Measurements from ENCODE around the gene ARHGEF18.

Gene ARHGEF18

GRCh38 chr19:7351861-7352260 is 3.1 kb downstream of the ARHGEF18 start:
- no peaks in the 10 kb centered on the region for H3K9me3 ChIP-seq (ENCODE audit: control insufficient read depth, low read length)
- no peaks in the 10 kb centered on the region for H3K36me3 ChIP-seq (ENCODE audit: control insufficient read depth, insufficient read depth, low read length)
- H3K4me1 ChIP-seq = no peaks in the 10 kb centered on the region
- H3K4me2 ChIP-seq (ENCODE audit: low read length) = no peak overlapping the region
- no peak overlapping the region for H2AFZ ChIP-seq
- TF ChIP-seq CTCF (IDR thresholded peaks at IDR 0.05) = no peak
- no peak overlapping the region for H3K27ac ChIP-seq
- no peaks in the 10 kb centered on the region for H3K79me2 ChIP-seq
- no peak overlapping the region for H3K4me3 ChIP-seq (ENCODE audit: low read depth, low read length)
- H3K27me3 ChIP-seq (ENCODE audit: control insufficient read depth, insufficient read depth, low read length) = no peaks in the 10 kb centered on the region
- no peak overlapping the region for H3K9ac ChIP-seq

GRCh38 chr19:7355151-7355820 is 6.5 kb downstream of the ARHGEF18 start:
- H3K9ac ChIP-seq = no peak overlapping the region
- H3K27me3 ChIP-seq (ENCODE audit: control insufficient read depth, insufficient read depth, low read length) = no peaks in the 10 kb centered on the region
- no peaks in the 10 kb centered on the region for H3K79me2 ChIP-seq
- H3K27ac ChIP-seq = no peak overlapping the region
- no peak for TF ChIP-seq CTCF (IDR thresholded peaks at IDR 0.05)
- no peaks in the 10 kb centered on the region for H3K9me3 ChIP-seq (ENCODE audit: control insufficient read depth, low read length)
- H2AFZ ChIP-seq = no peak overlapping the region
- H3K4me2 ChIP-seq (ENCODE audit: low read length) = no peak overlapping the region
- no peaks in the 10 kb centered on the region for H3K4me1 ChIP-seq
- H3K4me3 ChIP-seq (ENCODE audit: low read depth, low read length) = no peak overlapping the region
- no peaks in the 10 kb centered on the region for H3K36me3 ChIP-seq (ENCODE audit: control insufficient read depth, insufficient read depth, low read length)

DNA sequence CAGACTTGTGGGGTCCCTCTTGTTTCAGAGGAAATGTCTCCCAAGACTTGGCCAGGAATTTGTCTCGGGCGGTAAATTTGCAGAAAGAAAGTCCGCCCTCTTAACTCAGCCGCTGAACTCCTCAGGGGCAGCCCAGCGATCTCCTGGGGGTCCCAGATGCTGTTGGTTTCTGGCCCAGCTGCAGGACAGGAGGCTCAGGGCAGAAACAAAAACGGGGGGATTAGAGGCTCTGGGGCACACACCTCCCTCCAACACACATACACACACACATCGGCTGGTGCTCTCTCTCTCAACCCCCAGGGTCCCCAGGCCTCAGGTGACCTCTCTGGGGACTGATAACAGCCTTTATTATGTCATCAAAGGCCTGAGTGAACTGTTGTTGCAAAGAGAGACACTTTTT is 7.1 kb downstream of the ARHGEF18 start:
- no peaks in the 10 kb centered on the region for H3K79me2 ChIP-seq
- TF ChIP-seq CTCF (IDR thresholded peaks at IDR 0.05) = no peak
- no peaks in the 10 kb centered on the region for H3K27me3 ChIP-seq (ENCODE audit: control insufficient read depth, insufficient read depth, low read length)
- H3K36me3 ChIP-seq (ENCODE audit: control insufficient read depth, insufficient read depth, low read length) = no peaks in the 10 kb centered on the region
- no peak overlapping the region for H2AFZ ChIP-seq
- H3K27ac ChIP-seq = no peak overlapping the region
- H3K4me3 ChIP-seq (ENCODE audit: low read depth, low read length) = no peak overlapping the region
- H3K9ac ChIP-seq = no peak overlapping the region
- no peaks in the 10 kb centered on the region for H3K4me1 ChIP-seq
- H3K4me2 ChIP-seq (ENCODE audit: low read length) = no peak overlapping the region
- H3K9me3 ChIP-seq (ENCODE audit: control insufficient read depth, low read length) = no peaks in the 10 kb centered on the region

GRCh38 chr19:7356899-7357627 is 8.3 kb downstream of the ARHGEF18 start:
- no peak overlapping the region for H3K4me3 ChIP-seq (ENCODE audit: low read depth, low read length)
- H3K9ac ChIP-seq = no peak overlapping the region
- no peak overlapping the region for H2AFZ ChIP-seq
- no peak overlapping the region for H3K4me2 ChIP-seq (ENCODE audit: low read length)
- no peaks in the 10 kb centered on the region for H3K36me3 ChIP-seq (ENCODE audit: control insufficient read depth, insufficient read depth, low read length)
- H3K4me1 ChIP-seq = no peaks in the 10 kb centered on the region
- H3K27ac ChIP-seq = no peak overlapping the region
- H3K9me3 ChIP-seq (ENCODE audit: control insufficient read depth, low read length) = no peaks in the 10 kb centered on the region
- H3K27me3 ChIP-seq (ENCODE audit: control insufficient read depth, insufficient read depth, low read length) = no peaks in the 10 kb centered on the region
- TF ChIP-seq CTCF (IDR thresholded peaks at IDR 0.05) = no peak
- H3K79me2 ChIP-seq = no peaks in the 10 kb centered on the region

Measured in parathyroid adenoma (tissue), 2 donors.